OCI-LY1 (cell line): ENCODE data around the gene NIPAL3.

Experiments used
- H2AFZ ChIP-seq: fragments of 200-600 bp; sonication (generic), shearing (Covaris generic); 2 replicates; pipeline ENCODE4 v1.6.0; 2014; ENCODE audit warnings: antibody characterized with exemption, mild to moderate bottlenecking, low read length
- H3F3A ChIP-seq: fragments of 200-600 bp; sonication (generic), shearing (Covaris generic); 2 replicates; pipeline ENCODE4 v1.6.0; 2014; ENCODE audit warnings: mild to moderate bottlenecking, antibody characterized with exemption, low read length, moderate library complexity; ENCODE audit not compliant: insufficient read depth
- H3K27ac ChIP-seq: fragments of 200-600 bp; sonication (generic); 2 replicates; pipeline ENCODE4 v1.5.1; 2014; ENCODE audit warnings: low read length, mixed run types, mild to moderate bottlenecking, low read depth; ENCODE audit not compliant: poor library complexity, severe bottlenecking
- H3K27me3 ChIP-seq: fragments of 200-600 bp; sonication (generic); 2 replicates; pipeline ENCODE4 v1.6.0; 2014; ENCODE audit warnings: antibody characterized with exemption, mild to moderate bottlenecking, low read length, moderate library complexity; ENCODE audit not compliant: insufficient read depth
- H3K36me3 ChIP-seq: fragments of 200-600 bp; sonication (generic); 2 replicates; pipeline ENCODE4 v1.6.1; 2014; ENCODE audit warnings: mild to moderate bottlenecking, antibody characterized with exemption, low read length, moderate library complexity, mixed read lengths; ENCODE audit not compliant: insufficient read depth
- H3K4me1 ChIP-seq: fragments of 200-600 bp; sonication (generic); 2 replicates; pipeline ENCODE4 v1.5.1; 2014; ENCODE audit warnings: mild to moderate bottlenecking, low read length, moderate library complexity; ENCODE audit not compliant: insufficient read depth, severe bottlenecking
- H3K4me2 ChIP-seq: fragments of 200-600 bp; sonication (generic), shearing (Covaris generic); 2 replicates; pipeline ENCODE4 v1.6.1; 2014; ENCODE audit warnings: low read length
- H3K4me3 ChIP-seq: fragments of 200-600 bp; sonication (generic); 2 replicates; pipeline ENCODE4 v1.5.1; 2014; ENCODE audit warnings: low read length, low read depth, mild to moderate bottlenecking, mixed read lengths; ENCODE audit not compliant: poor library complexity, severe bottlenecking
- H3K79me2 ChIP-seq: fragments of 200-600 bp; shearing (Covaris generic); 2 replicates; pipeline ENCODE4 v1.6.1; 2016; ENCODE audit warnings: mixed run types, low read length, mixed read lengths; ENCODE audit not compliant: insufficient read depth
- H3K9ac ChIP-seq: fragments of 200-600 bp; sonication (generic), shearing (Covaris generic); 2 replicates; pipeline ENCODE4 v1.6.1; 2014; ENCODE audit warnings: mild to moderate bottlenecking, low read length, mixed read lengths
- H3K9me2 ChIP-seq: fragments of 200-600 bp; sonication (generic), shearing (Covaris generic); 2 replicates; pipeline ENCODE4 v1.6.1; 2014; ENCODE audit warnings: low read depth, mild to moderate bottlenecking, low read length, mixed read lengths
- H3K9me3 ChIP-seq: fragments of 200-600 bp; shearing (Covaris generic); 2 replicates; pipeline ENCODE4 v1.6.1; 2014; ENCODE audit warnings: low read length, mixed read lengths
- H4K20me1 ChIP-seq: fragments of 200-600 bp; sonication (generic), shearing (Covaris generic); 2 replicates; pipeline ENCODE4 v1.6.0; 2016; ENCODE audit warnings: mild to moderate bottlenecking, low read length; ENCODE audit not compliant: insufficient read depth
- CTCF ChIP-seq: fragments of 200-600 bp; sonication (generic), shearing (Covaris generic); IDR thresholded peaks from 2 replicates; pipeline ENCODE4 v1.5.1; 2017; ENCODE audit warnings: mild to moderate bottlenecking, antibody characterized with exemption, low read length, moderate library complexity, mixed read lengths
- EZH2 ChIP-seq: fragments of 200-600 bp; sonication (generic), shearing (Covaris generic); IDR thresholded peaks from 2 replicates; pipeline ENCODE4 v1.8.0; 2017; ENCODE audit warnings: borderline replicate concordance, mixed run types, mild to moderate bottlenecking, antibody characterized with exemption, low read length, moderate library complexity, mixed read lengths

Gene NIPAL3

DNA sequence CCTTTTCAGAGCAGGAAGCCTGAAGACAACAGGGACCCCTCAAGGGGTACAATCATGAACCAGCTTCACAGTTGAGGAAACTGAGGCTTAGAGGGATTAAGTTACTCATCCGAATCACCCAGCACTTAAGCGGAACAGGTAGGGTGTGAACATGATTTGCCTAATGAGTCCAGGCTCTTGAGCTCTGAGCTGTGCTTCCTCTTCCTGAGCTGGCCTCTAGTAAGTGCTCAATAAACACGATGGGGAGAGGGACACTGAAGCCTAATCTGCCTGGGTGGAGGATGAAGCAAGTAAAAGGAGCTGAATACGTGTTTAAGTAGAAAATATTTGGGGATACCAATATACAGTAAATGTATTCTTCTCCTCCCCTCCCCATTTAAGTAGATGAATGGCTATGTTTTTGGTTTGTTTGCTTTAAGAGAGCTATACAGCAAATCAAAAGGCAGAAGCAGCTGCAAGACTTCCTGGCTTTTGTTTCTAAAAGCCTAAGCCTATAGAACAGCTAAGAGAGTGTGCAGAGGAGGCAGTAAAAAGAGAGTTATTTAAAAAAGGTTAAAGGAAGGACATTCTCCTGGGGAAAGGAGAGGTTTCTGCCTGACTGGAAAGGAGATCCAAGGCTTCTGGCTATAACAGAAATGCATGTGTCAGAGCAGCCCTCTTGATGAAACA lies 22.5 kb upstream of the NIPAL3 start:
- Histone ChIP-seq H3K27me3 (no peaks in the 10 kb centered on the region), H3K9me2 (no peaks in the 10 kb centered on the region), H3K4me3 (no peak overlapping the region), H3F3A (no peaks in the 10 kb centered on the region), H3K36me3 (no peaks in the 10 kb centered on the region; the same call in 1 of the 2 replicates), H3K9ac (no peak overlapping the region; the same call in 1 of the 2 replicates), H4K20me1 (no peaks in the 10 kb centered on the region), H3K9me3 (peaks cover 4% of the 10 kb centered on the region; the same call in 1 of the 2 replicates), H3K4me2 (peak overlapping the region; percentile 62), H2AFZ (no peak overlapping the region; the same call in 1 of the 2 replicates), H3K79me2 (no peaks in the 10 kb centered on the region), H3K4me1 (peaks cover 34% of the 10 kb centered on the region), H3K27ac (peak overlapping the region; percentile 89)
- TF ChIP-seq EZH2 (no peak), CTCF (no peak)

DNA sequence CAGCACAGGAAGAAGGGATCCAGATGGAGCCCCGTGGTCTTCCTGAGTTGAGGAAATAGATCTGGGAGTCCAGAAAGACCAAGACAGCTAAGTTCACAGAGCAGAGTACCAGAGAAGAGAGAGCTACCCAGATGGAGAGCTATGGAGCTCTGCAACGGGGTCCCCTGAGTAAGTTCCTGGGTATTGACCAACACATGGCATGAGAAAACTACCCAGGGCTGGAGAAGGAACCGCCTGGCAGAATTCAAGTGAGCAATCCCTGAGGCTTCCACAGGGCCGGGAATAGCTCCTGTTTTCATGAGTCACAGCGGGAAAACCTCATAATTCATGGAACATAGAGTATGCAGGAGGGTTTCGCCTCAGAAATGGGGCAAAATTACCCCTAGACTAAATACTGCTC lies 21.7 kb upstream of the NIPAL3 start:
- H3K79me2 ChIP-seq = no peaks in the 10 kb centered on the region
- H3K9me3 ChIP-seq = peaks cover 4% of the 10 kb centered on the region; the same call in 1 of the 2 replicates
- H3F3A ChIP-seq = no peaks in the 10 kb centered on the region
- no peak for TF ChIP-seq EZH2
- TF ChIP-seq CTCF = no peak
- no peak overlapping the region for H3K9ac ChIP-seq
- no peaks in the 10 kb centered on the region for H4K20me1 ChIP-seq
- H3K36me3 ChIP-seq = no peaks in the 10 kb centered on the region
- H3K4me1 ChIP-seq = peaks cover 34% of the 10 kb centered on the region
- H3K4me2 ChIP-seq = no peak overlapping the region
- H3K27ac ChIP-seq = peak overlapping the region; percentile 89
- H3K9me2 ChIP-seq = no peaks in the 10 kb centered on the region
- H2AFZ ChIP-seq = no peak overlapping the region
- H3K4me3 ChIP-seq = no peak overlapping the region
- no peaks in the 10 kb centered on the region for H3K27me3 ChIP-seq

GRCh38 chr1:24400065-24400464 lies 15.5 kb upstream of the NIPAL3 start:
- H3K4me1 ChIP-seq = no peaks in the 10 kb centered on the region
- H3K9me2 ChIP-seq = no peaks in the 10 kb centered on the region
- 0 out of 2 replicates have a peak, but pooled peaks cover 4% of the 10 kb centered on the region for H3K36me3 ChIP-seq
- H4K20me1 ChIP-seq = no peaks in the 10 kb centered on the region
- no peaks in the 10 kb centered on the region for H3K27me3 ChIP-seq
- no peak overlapping the region for H3K27ac ChIP-seq
- no peak overlapping the region for H3K9ac ChIP-seq
- no peaks in the 10 kb centered on the region; the same call in 1 of the 2 replicates for H3F3A ChIP-seq
- no peaks in the 10 kb centered on the region for H3K79me2 ChIP-seq
- no peak for TF ChIP-seq EZH2
- no peak for TF ChIP-seq CTCF
- peaks cover 4% of the 10 kb centered on the region; the same call in 1 of the 2 replicates for H3K9me3 ChIP-seq
- no peak overlapping the region for H2AFZ ChIP-seq
- H3K4me3 ChIP-seq = no peak overlapping the region
- H3K4me2 ChIP-seq = no peak overlapping the region
